B cell (primary cell): ENCODE results near the gene NBPF4. TPM values are rescaled to one million over a fixed set of nuclear protein-coding genes. Genes with fewer than 3 reads are reported as not detected.

Experiments used
- ATAC-seq: fragments of 200-7000 bp; cut with Tn5 transposase; one replicate; pipeline ENCODE4 v1.10.0; 2021; ENCODE audit warnings: low read depth, mild to moderate bottlenecking, moderate number of reproducible peaks, moderate library complexity
- CTCF ChIA-PET: fragments of 350-600 bp; sonication (Branson Sonifier 250); formaldehyde crosslinking; loops from one replicate; lab custom pipeline; 2021; ENCODE audit warnings: antibody characterized with exemption, inconsistent platforms; lab: Charles Lee
- POLR2A ChIA-PET: fragments of 350-600 bp; sonication (Branson Sonifier 250); formaldehyde crosslinking; loops from one replicate; lab custom pipeline; 2021; ENCODE audit warnings: antibody characterized with exemption; lab: Charles Lee
- DNase-seq: peaks from one replicate; pipeline ENCODE4 v3.0.0; 2013
- H2AFZ ChIP-seq: 2 replicates; pipeline ENCODE4 v1.6.1; 2012; ENCODE audit warnings: mild to moderate bottlenecking, low read depth, low read length; ENCODE audit not compliant: insufficient read depth, poor library complexity, severe bottlenecking
- H3K27ac ChIP-seq, 2 donors: 1 replicate in 1 of 2; 2 replicates in 1 of 2; pipeline ENCODE4 v1.5.1; 2012 to 2013; ENCODE audit warnings: low read length in 2 of 2, mild to moderate bottlenecking in 2 of 2, moderate library complexity in 1 of 2
- H3K27me3 ChIP-seq, 4 experiments: fragments of 200-600 bp in 1 of 4; sonication (generic) in 1 of 4; replicated peaks in 1 of 4; 1 replicate in 2 of 4; 2 replicates in 2 of 4; pipeline versions ENCODE4 v1.6.1 to v1.7.0; 2013 to 2016; ENCODE audit warnings: low read length in 3 of 4, mild to moderate bottlenecking in 2 of 4, mixed read lengths in 1 of 4, moderate library complexity in 1 of 4; ENCODE audit not compliant: insufficient read depth in 4 of 4, control insufficient read depth in 3 of 4; ENCODE audit errors: control extremely low read depth in 1 of 4
- H3K36me3 ChIP-seq, 2 experiments: replicated peaks in 1 of 2; 1 replicate in 1 of 2; 2 replicates in 1 of 2; pipeline versions ENCODE4 v1.6.1 to v1.7.1; 2013; ENCODE audit warnings: low read length in 1 of 2; ENCODE audit not compliant: insufficient read depth in 2 of 2, control insufficient read depth in 1 of 2; ENCODE audit errors: control extremely low read depth in 1 of 2, extremely low read depth in 1 of 2
- H3K4me1 ChIP-seq, 2 donors: fragments of 200-600 bp in 1 of 2; sonication (generic) in 1 of 2; 1 replicate in 1 of 2; 2 replicates in 1 of 2; pipeline versions ENCODE4 v1.5.1 to v1.6.1; 2013 to 2017; ENCODE audit warnings: low read length in 2 of 2; ENCODE audit not compliant: control insufficient read depth in 2 of 2, insufficient read depth in 2 of 2
- H3K4me2 ChIP-seq: replicated peaks from 2 replicates; pipeline ENCODE3; 2012; ENCODE audit warnings: mild to moderate bottlenecking, low read depth, low read length; ENCODE audit not compliant: poor library complexity, severe bottlenecking
- H3K4me3 ChIP-seq, 5 experiments: fragments of 200-600 bp in 1 of 5; sonication (generic) in 1 of 5; 1 replicate in 3 of 5; 2 replicates in 2 of 5; pipeline versions ENCODE4 v1.5.1 to v1.7.0; 2011 to 2016; ENCODE audit warnings: low read length in 4 of 5, mild to moderate bottlenecking in 4 of 5, low read depth in 2 of 5, control low read depth in 1 of 5, moderate library complexity in 1 of 5; ENCODE audit not compliant: insufficient read depth in 1 of 5; ENCODE audit errors: control extremely low read depth in 1 of 5, extremely low read depth in 1 of 5
- H3K79me2 ChIP-seq: fragments of 200-600 bp; sonication (generic); one replicate; pipeline ENCODE4 v1.6.0; 2016; ENCODE audit warnings: low read length; ENCODE audit not compliant: control insufficient read depth, insufficient read depth
- H3K9ac ChIP-seq: fragments of 200-600 bp; sonication (generic); 2 replicates; pipeline ENCODE4 v1.6.1; 2017; ENCODE audit warnings: mild to moderate bottlenecking, low read length, moderate library complexity
- H3K9me3 ChIP-seq, 3 donors: one replicate each; pipeline versions ENCODE4 v1.6.1 to v1.7.1; 2013; ENCODE audit warnings: low read length in 2 of 3; ENCODE audit not compliant: control insufficient read depth in 2 of 3, insufficient read depth in 1 of 3; ENCODE audit errors: control extremely low read depth in 1 of 3
- H4K20me1 ChIP-seq: 2 replicates; pipeline ENCODE4 v1.6.0; 2012; ENCODE audit warnings: mild to moderate bottlenecking, low read length; ENCODE audit not compliant: insufficient read depth, control insufficient read depth, poor library complexity, severe bottlenecking
- H3K27ac Mint-ChIP-seq: one replicate; pipeline ENCODE4 v1.8.0; 2021; ENCODE audit warnings: mixed read lengths
- H3K27me3 Mint-ChIP-seq: one replicate; pipeline ENCODE4 v1.8.0; 2021; ENCODE audit warnings: mixed read lengths
- H3K4me1 Mint-ChIP-seq: one replicate; pipeline ENCODE4 v1.8.0; 2021; ENCODE audit warnings: mixed read lengths
- H3K4me3 Mint-ChIP-seq: one replicate; pipeline ENCODE4 v1.8.0; 2021; ENCODE audit warnings: mixed read lengths
- H3K9me3 Mint-ChIP-seq: one replicate; pipeline ENCODE4 v1.8.0; 2022; ENCODE audit warnings: mixed read lengths; ENCODE audit not compliant: insufficient read depth
- CTCF ChIP-seq: fragments of 200-600 bp; IDR thresholded peaks from one replicate; pipeline ENCODE4 v1.8.0; 2022; ENCODE audit warnings: antibody characterized with exemption, mild to moderate bottlenecking
- WGBS: methylation state at CpG from one replicate; pipeline ENCODE4 v1.1.5; 2013; ENCODE audit warnings: missing lambda C conversion rate; ENCODE audit not compliant: insufficient coverage; 5-methylcytosine and 5-hydroxymethylcytosine counted together
- intact Hi-C: fragments of 100-400 bp; cut with micrococcal nuclease; formaldehyde crosslinking; loops from one replicate; pipeline ENCODE4 v1.10.0; 2022
- polyA plus RNA-seq: library from polyadenylated mRNA; depleted of rRNA; stranded (reverse); fragments of >200 nt; gene quantifications from 2 replicates; pipeline ENCODE4 v1.2.3, GENCODE V29; 2012
- total RNA-seq, 2 donors: library from RNA; stranded (reverse); fragments of 120-200 nt in 1 of 2; gene quantifications; 1 replicate in 1 of 2; 2 replicates in 1 of 2; pipeline versions ENCODE4 v1.2.3 to v1.2.4, GENCODE V29; 2013 to 2022

The NBPF4 gene
- total and polyA plus RNA-seq, 2 donors (not counting 1 experiment from before 2014, with no cell fraction given) = 0.04 TPM; not detected in 1

DNA sequence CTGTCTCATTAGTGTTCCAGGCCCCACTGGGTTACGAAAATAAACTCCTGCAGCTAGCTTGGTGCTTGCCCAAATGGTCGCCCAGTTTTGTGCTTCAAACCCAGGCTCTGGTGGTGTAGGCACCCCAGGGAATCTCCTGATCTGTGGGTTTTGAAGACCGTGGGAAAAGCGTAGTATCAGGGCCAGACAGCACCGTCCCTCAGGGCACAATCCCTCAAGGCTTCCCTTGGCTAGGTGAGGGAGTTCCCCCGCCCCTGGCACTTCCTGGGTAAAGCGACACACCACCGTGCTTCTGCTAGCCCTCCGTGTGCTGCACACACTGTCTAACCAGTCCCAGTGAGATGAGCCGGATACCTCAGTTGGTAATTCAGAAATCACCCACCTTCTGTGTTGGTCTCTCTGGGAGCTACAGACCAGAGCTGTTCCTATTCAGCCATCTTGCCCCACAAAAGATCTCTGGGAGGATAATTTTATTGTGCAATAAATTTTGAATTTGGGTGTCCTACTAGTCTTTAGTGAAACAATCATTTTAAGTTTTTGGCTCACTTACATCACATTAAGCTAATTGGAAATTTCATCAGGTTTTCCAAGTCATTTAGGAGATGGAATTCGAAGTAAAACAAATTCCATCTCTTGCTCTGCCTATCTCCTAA lies 34.3 kb downstream of the NBPF4 start:
- ATAC-seq = no peak

More for the DNA sequence above, 34.3 kb downstream of the NBPF4 start:
- Histone ChIP-seq H3K27me3 (peaks cover 0 to 20% (median 13%) of the 10 kb centered on the region in 4 experiments), H3K9me3 (no peaks in the 10 kb centered on the region), H2AFZ (no peak overlapping the region), H3K4me3 (no peak overlapping the region), H3K4me1 (no peaks in the 10 kb centered on the region), H3K79me2 (no peaks in the 10 kb centered on the region), H3K36me3 (no peaks in the 10 kb centered on the region), H3K27ac (no peak overlapping the region), H3K4me2 (no peak overlapping the region), H3K9ac (no peak overlapping the region), H4K20me1 (no peaks in the 10 kb centered on the region)
- no peak overlapping the region for H3K27ac Mint-ChIP-seq
- H3K4me1 Mint-ChIP-seq = peaks cover 1% of the 10 kb centered on the region
- CTCF ChIA-PET = interaction anchor here (0.9 kb wide), 1 partner anchor 435 kb away, joined by 3 read pairs; no protein-coding TSS in a partner anchor
- H3K4me3 Mint-ChIP-seq = no peak overlapping the region
- 60% methylated on average over 8 of the region's 11 CpGs for WGBS
- H3K27me3 Mint-ChIP-seq = peaks cover 43% of the 10 kb centered on the region
- intact Hi-C loops = no loop called here
- POLR2A ChIA-PET = no interaction called here
- peaks cover 2% of the 10 kb centered on the region for H3K9me3 Mint-ChIP-seq
- DNase-seq = no peak
- no peak for TF ChIP-seq CTCF
